ENCODE data around the gene SH3RF3. TPM values are rescaled to one million over a fixed set of nuclear protein-coding genes. Genes with fewer than 3 reads are reported as not detected.

SH3RF3 gene
- total RNA-seq, 4 donors from 2014 or later, result 2.4 to 5.5 (median 2.9) TPM

GRCh38 chr2:109342256-109342850 is 213.3 kb downstream of the SH3RF3 start:
- no peaks in the 10 kb centered on the region for H3K9me3 ChIP-seq
- no peaks in the 10 kb centered on the region for H3K27me3 ChIP-seq
- peaks cover 0 to 13% (median 6%) of the 10 kb centered on the region in 3 donors for H3K4me1 ChIP-seq
- TF ChIP-seq POLR2A (IDR thresholded peaks at IDR 0.05), result no peak
- no peak for TF ChIP-seq CTCF (IDR thresholded peaks at IDR 0.05)
- no peak overlapping the region for H3K4me3 ChIP-seq
- intact Hi-C loops (cut with DNase I), result no loop called here
- WGBS, 2 donors, result 88 to 94% methylated on average over 8 to 18 of the region's 18 CpGs
- H3K27ac ChIP-seq, result no peak overlapping the region
- no peak for DNase-seq
- H3K36me3 ChIP-seq, result no peaks in the 10 kb centered on the region

- TF ChIP-seq POLR2A (IDR thresholded peaks at IDR 0.05), result no peak
- no peak for TF ChIP-seq CTCF (IDR thresholded peaks at IDR 0.05)
- 93% methylated on average over 6 of the region's 6 CpGs for WGBS, 2 donors
- peaks cover 0 to 14% (median 6%) of the 10 kb centered on the region in 3 donors for H3K4me1 ChIP-seq
- H3K36me3 ChIP-seq, result no peaks in the 10 kb centered on the region
- H3K27me3 ChIP-seq, result no peaks in the 10 kb centered on the region
- no peak overlapping the region for H3K27ac ChIP-seq
- no peaks in the 10 kb centered on the region for H3K9me3 ChIP-seq
- intact Hi-C loops (cut with DNase I), result no loop called here
- H3K4me3 ChIP-seq, result no peak overlapping the region
- DNase-seq, result no peak
Measured at GRCh38 chr2:109342930-109343329, 213.9 kb downstream of the SH3RF3 start.

- no peak for DNase-seq
- Histone ChIP-seq H3K27ac (no peak overlapping the region), H3K36me3 (no peaks in the 10 kb centered on the region), H3K27me3 (no peaks in the 10 kb centered on the region), H3K4me1 (peaks cover 0 to 19% (median 6%) of the 10 kb centered on the region in 3 donors), H3K4me3 (no peak overlapping the region), H3K9me3 (no peaks in the 10 kb centered on the region)
- no peak for TF ChIP-seq POLR2A (IDR thresholded peaks at IDR 0.05)
- TF ChIP-seq CTCF (IDR thresholded peaks at IDR 0.05), result no peak
- intact Hi-C loops (cut with DNase I), result no loop called here
- WGBS, 2 donors, result 87 to 99% methylated on average over 5 of the region's 5 CpGs
Measured at GRCh38 chr2:109343460-109343859, 214.5 kb downstream of the SH3RF3 start.

- H3K27ac ChIP-seq, result no peak overlapping the region
- H3K4me3 ChIP-seq, result no peak overlapping the region
- H3K9me3 ChIP-seq, result no peaks in the 10 kb centered on the region
- peaks cover 0 to 28% (median 15%) of the 10 kb centered on the region in 3 donors for H3K4me1 ChIP-seq
- no peaks in the 10 kb centered on the region for H3K27me3 ChIP-seq
- intact Hi-C loops (cut with DNase I), result no loop called here
- no peak for TF ChIP-seq POLR2A (IDR thresholded peaks at IDR 0.05)
- WGBS, 2 donors, result 91 to 98% methylated on average over 9 of the region's 9 CpGs
- H3K36me3 ChIP-seq, result no peaks in the 10 kb centered on the region
- DNase-seq, result no peak
Measured at GRCh38 chr2:109344270-109344805, 215.3 kb downstream of the SH3RF3 start.

GRCh38 chr2:109345091-109345490 is 216.1 kb downstream of the SH3RF3 start:
- TF ChIP-seq CTCF (IDR thresholded peaks at IDR 0.05) (no peak), POLR2A (IDR thresholded peaks at IDR 0.05) (no peak)
- 78 to 91% methylated on average over 5 to 7 of the region's 10 CpGs for WGBS, 2 donors
- no peaks in the 10 kb centered on the region for H3K9me3 ChIP-seq
- H3K27ac ChIP-seq, result no peak overlapping the region
- no peaks in the 10 kb centered on the region for H3K36me3 ChIP-seq
- no peak for DNase-seq
- peaks cover 0 to 31% (median 22%) of the 10 kb centered on the region in 3 donors for H3K4me1 ChIP-seq
- intact Hi-C loops (cut with DNase I), result no loop called here
- H3K27me3 ChIP-seq, result no peaks in the 10 kb centered on the region
- no peak overlapping the region for H3K4me3 ChIP-seq
